GM19372 (cell line): ENCODE measurements around the gene FAM241A.
A peak's percentile ranks its signal among the peaks of the same experiment; 100 is the strongest.
"Not testable (repeated sequence)": the region's sequence is repeated elsewhere in the genome, so short reads cannot be mapped to it uniquely, and the experiment has no call there.

Experiments used
- ATAC-seq: cut with Tn5 transposase; IDR thresholded peaks from one replicate; pipeline ENCODE4 v1.9.1; 2021; ENCODE audit warnings: mild to moderate bottlenecking, low read depth, moderate library complexity; ENCODE audit not compliant: unreplicated experiment

The FAM241A gene

GRCh38 chr4:112171051-112171763 lies 26.0 kb downstream of the FAM241A start:
- not testable (repeated sequence) for ATAC-seq

- ATAC-seq, result peak; percentile 69
Measured at GRCh38 chr4:112172180-112172579, 26.9 kb downstream of the FAM241A start.

- no peak for ATAC-seq
Measured at GRCh38 chr4:112173593-112174558, 28.6 kb downstream of the FAM241A start.

- no peak for ATAC-seq
Measured at GRCh38 chr4:112175840-112176239, 30.6 kb downstream of the FAM241A start.

- ATAC-seq, result no peak
Measured at GRCh38 chr4:112176596-112176995, 31.3 kb downstream of the FAM241A start.

GRCh38 chr4:112178741-112179140 lies 33.5 kb downstream of the FAM241A start:
- ATAC-seq, result not testable (repeated sequence)

GRCh38 chr4:112181358-112182000 lies 36.2 kb downstream of the FAM241A start:
- ATAC-seq, result no peak

- no peak for ATAC-seq
Measured at GRCh38 chr4:112182604-112183003, 37.4 kb downstream of the FAM241A start.

GRCh38 chr4:112183252-112183651 lies 38.0 kb downstream of the FAM241A start:
- no peak for ATAC-seq

- ATAC-seq, result no peak
Measured at GRCh38 chr4:112184438-112184837, 39.2 kb downstream of the FAM241A start.

GRCh38 chr4:112185334-112185733 lies 40.1 kb downstream of the FAM241A start:
- ATAC-seq, result no peak

GRCh38 chr4:112185740-112186670 lies 40.8 kb downstream of the FAM241A start:
- no peak for ATAC-seq

- ATAC-seq, result no peak
Measured at GRCh38 chr4:112189754-112190153, 44.5 kb downstream of the FAM241A start.

- no peak for ATAC-seq
Measured at GRCh38 chr4:112190684-112191083, 45.4 kb downstream of the FAM241A start.

- no peak for ATAC-seq
Measured at GRCh38 chr4:112196461-112196860, 51.2 kb downstream of the FAM241A start.

GRCh38 chr4:112199041-112199440 lies 53.8 kb downstream of the FAM241A start:
- ATAC-seq, result peak; percentile 7

- ATAC-seq, result no peak
Measured at GRCh38 chr4:112201915-112202505, 56.8 kb downstream of the FAM241A start.

GRCh38 chr4:112203593-112203992 lies 58.3 kb downstream of the FAM241A start:
- ATAC-seq, result no peak

GRCh38 chr4:112206431-112206830 lies 61.2 kb downstream of the FAM241A start:
- no peak for ATAC-seq
